HepG2 (cell line): Measurements from ENCODE around the gene LPXN. TPM values are rescaled to one million over a fixed set of nuclear protein-coding genes. Genes with fewer than 3 reads are reported as not detected.

Experiments
- ATAC-seq: fragments of 200-7000 bp; cut with Tn5 transposase; 3 replicates; pipeline ENCODE4 v1.9.1; 2020; ENCODE audit warnings: mild to moderate bottlenecking, moderate library complexity
- BruUV-seq: library from RNA; stranded (reverse); fragments of 400-500 nt; replicated peaks from 2 replicates; lab custom pipeline; 2021; lab: Mats Ljungman, UMichigan
- CTCF ChIA-PET: fragments of 300-600 bp; formaldehyde crosslinking; extraction: SDS; loops from one replicate; lab custom pipeline; 2021; ENCODE audit warnings: low total read pairs, inconsistent platforms, low intra/inter-chr PET ratio; lab: Yijun Ruan, JAX
- POLR2A ChIA-PET: fragments of 350-600 bp; sonication (Branson Sonifier 250); formaldehyde crosslinking; loops from one replicate; lab custom pipeline; 2020; ENCODE audit warnings: antibody characterized with exemption, inconsistent platforms; lab: Yijun Ruan, JAX
- DNase-seq: peaks from one replicate; pipeline ENCODE4 v3.0.0-alpha.2; 2015; ENCODE audit warnings: low spot score
- FAIRE-seq: peaks from 3 replicates; lab custom pipeline; 2011; peaks lifted over from hg19 to GRCh38; lab: Jason Lieb, UNC
- H2AFZ ChIP-seq: one replicate; pipeline ENCODE4 v1.6.1; 2011; ENCODE audit warnings: low read length, inconsistent platforms
- H3K27ac ChIP-seq: fragments of 300-600 bp; 3 replicates; pipeline ENCODE4 v1.8.0; 2011; ENCODE audit warnings: mixed run types, mild to moderate bottlenecking, mixed read lengths, low read length, inconsistent platforms; ENCODE audit not compliant: insufficient read depth; ENCODE audit errors: extremely low read length
- H3K27me3 ChIP-seq, 2 experiments: fragments of 200-600 bp in 1 of 2; 2 replicates in 1 of 2; 3 replicates in 1 of 2; pipeline versions ENCODE4 v1.6.0 to v1.8.0; 2011; ENCODE audit warnings: low read length in 2 of 2, mild to moderate bottlenecking in 2 of 2, moderate library complexity in 2 of 2, inconsistent platforms in 1 of 2; ENCODE audit not compliant: insufficient read depth in 2 of 2, control insufficient read depth in 1 of 2
- H3K36me3 ChIP-seq, 2 experiments: fragments of 200-600 bp in 1 of 2; replicated peaks in 1 of 2; 2 replicates in 1 of 2; 3 replicates in 1 of 2; pipeline versions ENCODE4 v1.5.1 to v1.8.0; 2011; ENCODE audit warnings: low read length in 2 of 2, inconsistent platforms in 1 of 2; ENCODE audit not compliant: insufficient read depth in 2 of 2, control insufficient read depth in 1 of 2
- H3K4me1 ChIP-seq: 2 replicates; pipeline ENCODE4 v1.5.1; 2012; ENCODE audit warnings: low read length, inconsistent platforms; ENCODE audit not compliant: insufficient read depth
- H3K4me2 ChIP-seq: 2 replicates; pipeline ENCODE4 v1.6.0; 2011; ENCODE audit warnings: low read depth, low read length, inconsistent platforms
- H3K4me3 ChIP-seq, 3 experiments: fragments of 200-600 bp in 1 of 3; sonication (generic), shearing (Covaris generic) in 1 of 3; replicated peaks in 1 of 3; 2 replicates each; pipeline ENCODE4 v1.5.1; 2011 to 2016; ENCODE audit warnings: low read length in 3 of 3, inconsistent platforms in 2 of 3, low read depth in 2 of 3, mild to moderate bottlenecking in 2 of 3, control low read depth in 1 of 3, mixed read lengths in 1 of 3; ENCODE audit not compliant: insufficient read depth in 1 of 3
- H3K79me2 ChIP-seq: one replicate; pipeline ENCODE4 v1.6.1; 2011; ENCODE audit warnings: low read length, inconsistent platforms; ENCODE audit not compliant: insufficient read depth
- H3K9ac ChIP-seq: 2 replicates; pipeline ENCODE4 v1.6.0; 2011; ENCODE audit warnings: mild to moderate bottlenecking, low read depth, low read length, inconsistent platforms; ENCODE audit not compliant: insufficient read depth
- H3K9me3 ChIP-seq: 2 replicates; pipeline ENCODE4 v1.5.1; 2012; ENCODE audit warnings: mild to moderate bottlenecking, low read length
- H4K20me1 ChIP-seq: 2 replicates; pipeline ENCODE4 v1.6.0; 2011; ENCODE audit warnings: inconsistent platforms, mild to moderate bottlenecking, low read length, moderate library complexity; ENCODE audit not compliant: insufficient read depth
- HDAC2 ChIP-seq: sonication (generic); formaldehyde crosslinking; IDR thresholded peaks from 2 replicates; pipeline ENCODE4 v1.4.0; 2020; ENCODE audit warnings: missing genetic modification reagents
- HNRNPL ChIP-seq: fragments of 200-400 bp; formaldehyde crosslinking; IDR thresholded peaks from 2 replicates; pipeline ENCODE4 v1.6.1; 2017; ENCODE audit warnings: mild to moderate bottlenecking, low read depth, low read length
- HOXA5 ChIP-seq: sonication (generic); formaldehyde crosslinking; IDR thresholded peaks from 2 replicates; pipeline ENCODE4 v1.4.0; 2020; ENCODE audit warnings: missing genetic modification reagents
- JUN ChIP-seq: sonication (generic); formaldehyde crosslinking; IDR thresholded peaks from 2 replicates; pipeline ENCODE4 v1.4.0; 2020; ENCODE audit warnings: mild to moderate bottlenecking, missing genetic modification reagents
- SNRNP70 ChIP-seq: fragments of 200-400 bp; formaldehyde crosslinking; IDR thresholded peaks from 2 replicates; pipeline ENCODE4 v1.6.1; 2017; ENCODE audit warnings: mild to moderate bottlenecking, low read depth, low read length, moderate library complexity
- THAP11 ChIP-seq: IDR thresholded peaks from 2 replicates; pipeline ENCODE4 v1.6.1; 2016; ENCODE audit warnings: missing biosample characterization, missing genetic modification reagents
- ZNF501 ChIP-seq: sonication (generic); formaldehyde crosslinking; IDR thresholded peaks from 2 replicates; pipeline ENCODE4 v1.5.1; 2020; ENCODE audit warnings: mild to moderate bottlenecking, moderate library complexity, missing genetic modification reagents
- WGBS: methylation state at CpG from one replicate; pipeline ENCODE4 v1.1.6; 2017; ENCODE audit warnings: low lambda C conversion rate; 5-methylcytosine and 5-hydroxymethylcytosine counted together
- in situ Hi-C: cut with HindIII; loops from 2 replicates; pipeline ENCODE4 v1.10.0; 2017; ENCODE audit warnings: low pct_unique_long_range_greater_than_20kb; ENCODE audit not compliant: extremely low pct_ligation_motif_present
- intact Hi-C: fragments of 100-400 bp; cut with micrococcal nuclease; formaldehyde crosslinking; loops from one replicate; pipeline ENCODE4 v1.10.0; 2022; ENCODE audit not compliant: unreplicated experiment
- polyA plus RNA-seq, 8 experiments: library from polyadenylated mRNA; depleted of rRNA in 3 of 8; stranded (reverse) in 7 of 8; unstranded in 1 of 8; fragments of >200 nt; fragmentation: Illumina TruSeq in 4 of 8; extraction: Trizol in 4 of 8; gene quantifications; 2 replicates each; pipeline versions ENCODE4 v1.2.1 to v1.2.3, GENCODE V29; 2011 to 2016; ENCODE audit warnings: low read depth in 4 of 8, missing spikeins in 1 of 8, mixed read lengths in 1 of 8; ENCODE audit not compliant: insufficient read depth in 1 of 8
- total RNA-seq, 5 experiments: library from RNA; depleted of rRNA; stranded (reverse); fragments of >200 nt; fragmentation: Illumina TruSeq; extraction: Trizol; gene quantifications; 2 replicates each; pipeline ENCODE4 v1.2.3, GENCODE V29; 2016; ENCODE audit warnings: low read depth in 1 of 5
- TF ChIP-seq, protein P1 (sequence below): sonication (generic); formaldehyde crosslinking; IDR thresholded peaks from 2 replicates; pipeline ENCODE4 v1.8.1; 2022; ENCODE audit warnings: mild to moderate bottlenecking, missing genetic modification reagents
- TF ChIP-seq, protein P2 (sequence below): sonication (generic); formaldehyde crosslinking; conservative IDR thresholded peaks from 2 replicates; pipeline ENCODE4 v1.8.0; 2022; ENCODE audit warnings: missing genetic modification reagents
- TF ChIP-seq, protein P3 (sequence below): sonication (generic); formaldehyde crosslinking; IDR thresholded peaks from 2 replicates; pipeline ENCODE4 v1.5.1; 2020; ENCODE audit warnings: missing genetic modification reagents, mild to moderate bottlenecking, borderline replicate concordance
- TF ChIP-seq, protein P4 (sequence below): sonication (generic); formaldehyde crosslinking; IDR thresholded peaks from 2 replicates; pipeline ENCODE4 v1.9.0; 2021; ENCODE audit warnings: missing genetic modification reagents, mild to moderate bottlenecking, borderline replicate concordance

Gene LPXN
- total and polyA plus RNA-seq, 2 of the 13 experiments (the other 11 are each of a cell fraction or from before 2014, with no cell fraction given) = 1.7 to 3.5 TPM

DNA sequence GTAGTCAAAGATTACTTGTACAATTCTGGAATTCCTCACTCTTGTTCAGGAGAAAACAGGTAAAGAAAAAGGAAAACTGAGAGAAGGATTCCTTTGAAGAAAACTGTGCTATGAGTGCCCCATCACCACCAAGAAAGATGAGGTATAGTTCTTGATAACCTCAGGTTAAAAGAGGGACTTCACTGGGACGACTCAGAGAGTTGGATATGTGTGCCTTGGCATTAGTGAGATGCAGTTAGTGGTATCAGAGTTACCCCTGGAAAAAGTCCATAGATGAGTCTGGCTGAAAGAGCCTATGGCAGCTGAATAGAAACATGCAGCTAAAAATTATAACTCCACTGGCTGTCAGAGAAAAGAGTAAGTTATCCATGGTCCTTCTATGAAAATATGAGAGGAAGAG is 28.8 kb downstream of the LPXN start:
- in situ Hi-C loops = loop anchor here (25.0 kb wide), 1 partner anchor 240 kb away; no protein-coding TSS in a partner anchor
- no TSS peak for BruUV-seq
- H3K9me3 ChIP-seq = no peaks in the 10 kb centered on the region
- H4K20me1 ChIP-seq = no peaks in the 10 kb centered on the region
- H2AFZ ChIP-seq = no peak overlapping the region
- no peaks in the 10 kb centered on the region for H3K79me2 ChIP-seq
- no peak for ATAC-seq
- H3K4me3 ChIP-seq = no peak overlapping the region
- DNase-seq = no peak
- no peaks in the 10 kb centered on the region for H3K27me3 ChIP-seq
- ChIA-PET POLR2A (no interaction called here), CTCF (no interaction called here)
- no peak overlapping the region for H3K4me2 ChIP-seq
- no peak for TF ChIP-seq JUN
- TF ChIP-seq, protein P1, sequence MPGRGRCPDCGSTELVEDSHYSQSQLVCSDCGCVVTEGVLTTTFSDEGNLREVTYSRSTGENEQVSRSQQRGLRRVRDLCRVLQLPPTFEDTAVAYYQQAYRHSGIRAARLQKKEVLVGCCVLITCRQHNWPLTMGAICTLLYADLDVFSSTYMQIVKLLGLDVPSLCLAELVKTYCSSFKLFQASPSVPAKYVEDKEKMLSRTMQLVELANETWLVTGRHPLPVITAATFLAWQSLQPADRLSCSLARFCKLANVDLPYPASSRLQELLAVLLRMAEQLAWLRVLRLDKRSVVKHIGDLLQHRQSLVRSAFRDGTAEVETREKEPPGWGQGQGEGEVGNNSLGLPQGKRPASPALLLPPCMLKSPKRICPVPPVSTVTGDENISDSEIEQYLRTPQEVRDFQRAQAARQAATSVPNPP (CRISPR knock-in tag) = no peak
- no peak for TF ChIP-seq HNRNPL
- TF ChIP-seq, protein P2, sequence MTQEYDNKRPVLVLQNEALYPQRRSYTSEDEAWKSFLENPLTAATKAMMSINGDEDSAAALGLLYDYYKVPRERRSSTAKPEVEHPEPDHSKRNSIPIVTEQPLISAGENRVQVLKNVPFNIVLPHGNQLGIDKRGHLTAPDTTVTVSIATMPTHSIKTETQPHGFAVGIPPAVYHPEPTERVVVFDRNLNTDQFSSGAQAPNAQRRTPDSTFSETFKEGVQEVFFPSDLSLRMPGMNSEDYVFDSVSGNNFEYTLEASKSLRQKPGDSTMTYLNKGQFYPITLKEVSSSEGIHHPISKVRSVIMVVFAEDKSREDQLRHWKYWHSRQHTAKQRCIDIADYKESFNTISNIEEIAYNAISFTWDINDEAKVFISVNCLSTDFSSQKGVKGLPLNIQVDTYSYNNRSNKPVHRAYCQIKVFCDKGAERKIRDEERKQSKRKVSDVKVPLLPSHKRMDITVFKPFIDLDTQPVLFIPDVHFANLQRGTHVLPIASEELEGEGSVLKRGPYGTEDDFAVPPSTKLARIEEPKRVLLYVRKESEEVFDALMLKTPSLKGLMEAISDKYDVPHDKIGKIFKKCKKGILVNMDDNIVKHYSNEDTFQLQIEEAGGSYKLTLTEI (CRISPR knock-in tag) = no peak
- TF ChIP-seq, protein P3, sequence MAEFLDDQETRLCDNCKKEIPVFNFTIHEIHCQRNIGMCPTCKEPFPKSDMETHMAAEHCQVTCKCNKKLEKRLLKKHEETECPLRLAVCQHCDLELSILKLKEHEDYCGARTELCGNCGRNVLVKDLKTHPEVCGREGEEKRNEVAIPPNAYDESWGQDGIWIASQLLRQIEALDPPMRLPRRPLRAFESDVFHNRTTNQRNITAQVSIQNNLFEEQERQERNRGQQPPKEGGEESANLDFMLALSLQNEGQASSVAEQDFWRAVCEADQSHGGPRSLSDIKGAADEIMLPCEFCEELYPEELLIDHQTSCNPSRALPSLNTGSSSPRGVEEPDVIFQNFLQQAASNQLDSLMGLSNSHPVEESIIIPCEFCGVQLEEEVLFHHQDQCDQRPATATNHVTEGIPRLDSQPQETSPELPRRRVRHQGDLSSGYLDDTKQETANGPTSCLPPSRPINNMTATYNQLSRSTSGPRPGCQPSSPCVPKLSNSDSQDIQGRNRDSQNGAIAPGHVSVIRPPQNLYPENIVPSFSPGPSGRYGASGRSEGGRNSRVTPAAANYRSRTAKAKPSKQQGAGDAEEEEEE = no peak
- TF ChIP-seq HDAC2 (CRISPR knock-in tag) = no peak
- no peak for TF ChIP-seq THAP11 (CRISPR knock-in tag)
- no peak for TF ChIP-seq HOXA5 (CRISPR knock-in tag)
- no peak for TF ChIP-seq SNRNP70
- no peak for TF ChIP-seq ZNF501 (CRISPR knock-in tag)
- TF ChIP-seq, protein P4, sequence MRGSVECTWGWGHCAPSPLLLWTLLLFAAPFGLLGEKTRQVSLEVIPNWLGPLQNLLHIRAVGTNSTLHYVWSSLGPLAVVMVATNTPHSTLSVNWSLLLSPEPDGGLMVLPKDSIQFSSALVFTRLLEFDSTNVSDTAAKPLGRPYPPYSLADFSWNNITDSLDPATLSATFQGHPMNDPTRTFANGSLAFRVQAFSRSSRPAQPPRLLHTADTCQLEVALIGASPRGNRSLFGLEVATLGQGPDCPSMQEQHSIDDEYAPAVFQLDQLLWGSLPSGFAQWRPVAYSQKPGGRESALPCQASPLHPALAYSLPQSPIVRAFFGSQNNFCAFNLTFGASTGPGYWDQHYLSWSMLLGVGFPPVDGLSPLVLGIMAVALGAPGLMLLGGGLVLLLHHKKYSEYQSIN (CRISPR knock-in tag) = no peak
- no peaks in the 10 kb centered on the region; a peak in 1 of 5 replicates for H3K36me3 ChIP-seq
- H3K27ac ChIP-seq = no peak overlapping the region
- H3K9ac ChIP-seq = no peak overlapping the region
- WGBS = 75% methylated on average over 1 of the region's 1 CpG
- no peak for FAIRE-seq
- intact Hi-C loops = no loop called here
- H3K4me1 ChIP-seq = no peaks in the 10 kb centered on the region
